Measurements from ENCODE around the gene AADACL2.
"Not testable (repeated sequence)": the region's sequence is repeated elsewhere in the genome, so short reads cannot be mapped to it uniquely, and the experiment has no call there.

AADACL2 gene

GRCh38 chr3:151743855-151744254 is 10.1 kb downstream of the AADACL2 start:
- Mint-ChIP-seq H3K9me3 (no peaks in the 10 kb centered on the region), H3K27me3 (peaks cover 12% of the 10 kb centered on the region), H3K27ac (no peak overlapping the region), H3K4me1 (no peaks in the 10 kb centered on the region), H3K4me3 (no peak overlapping the region), H3K36me3 (no peaks in the 10 kb centered on the region)

GRCh38 chr3:151750181-151750580 is 16.5 kb downstream of the AADACL2 start:
- Mint-ChIP-seq H3K9me3 (no peaks in the 10 kb centered on the region), H3K4me3 (no peak overlapping the region), H3K27me3 (peaks cover 14% of the 10 kb centered on the region), H3K4me1 (no peaks in the 10 kb centered on the region), H3K27ac (no peak overlapping the region), H3K36me3 (no peaks in the 10 kb centered on the region)

- Mint-ChIP-seq H3K36me3 (no peaks in the 10 kb centered on the region), H3K4me1 (no peaks in the 10 kb centered on the region), H3K4me3 (no peak overlapping the region), H3K27me3 (peaks cover 14% of the 10 kb centered on the region), H3K27ac (no peak overlapping the region), H3K9me3 (no peaks in the 10 kb centered on the region)
Measured at GRCh38 chr3:151750678-151751077, 17.0 kb downstream of the AADACL2 start.

GRCh38 chr3:151751161-151751560 is 17.4 kb downstream of the AADACL2 start:
- Mint-ChIP-seq H3K9me3 (no peaks in the 10 kb centered on the region), H3K4me3 (no peak overlapping the region), H3K36me3 (no peaks in the 10 kb centered on the region), H3K27ac (no peak overlapping the region), H3K4me1 (no peaks in the 10 kb centered on the region), H3K27me3 (peaks cover 14% of the 10 kb centered on the region)

- Mint-ChIP-seq H3K9me3 (no peaks in the 10 kb centered on the region), H3K27me3 (peaks cover 7% of the 10 kb centered on the region), H3K27ac (no peak overlapping the region), H3K36me3 (no peaks in the 10 kb centered on the region), H3K4me3 (no peak overlapping the region), H3K4me1 (no peaks in the 10 kb centered on the region)
Measured at GRCh38 chr3:151753846-151754245, 20.1 kb downstream of the AADACL2 start.

- Mint-ChIP-seq H3K4me3 (no peak overlapping the region), H3K4me1 (no peaks in the 10 kb centered on the region), H3K27me3 (no peaks in the 10 kb centered on the region), H3K27ac (no peak overlapping the region), H3K36me3 (no peaks in the 10 kb centered on the region), H3K9me3 (no peaks in the 10 kb centered on the region)
Measured at GRCh38 chr3:151761581-151761980, 27.9 kb downstream of the AADACL2 start.

DNA sequence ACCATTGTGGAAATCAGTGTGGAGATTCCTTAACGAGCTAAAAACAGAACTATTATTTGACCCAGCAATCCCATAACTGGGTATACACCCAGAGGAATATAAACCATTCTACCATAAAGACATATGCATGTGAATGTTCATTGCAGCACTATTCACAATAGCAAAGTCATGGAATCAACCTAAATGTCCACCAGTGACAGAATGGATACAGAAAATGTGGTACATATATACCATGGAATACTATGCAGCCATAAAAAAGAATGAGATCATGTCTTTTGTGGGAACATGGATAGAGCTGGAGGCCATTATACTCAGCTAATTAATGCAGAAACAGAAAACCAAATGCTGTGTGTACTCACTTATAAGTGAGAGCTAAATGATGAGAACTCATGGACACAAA is 31.0 kb downstream of the AADACL2 start:
- not testable (repeated sequence) for H3K36me3 Mint-ChIP-seq, H3K27me3 Mint-ChIP-seq, H3K9me3 Mint-ChIP-seq, H3K4me1 Mint-ChIP-seq, H3K4me3 Mint-ChIP-seq, H3K27ac Mint-ChIP-seq

GRCh38 chr3:151765685-151766084 is 32.0 kb downstream of the AADACL2 start:
- Mint-ChIP-seq H3K27me3 (peaks cover 3% of the 10 kb centered on the region), H3K27ac (no peak overlapping the region), H3K36me3 (no peaks in the 10 kb centered on the region), H3K4me3 (no peak overlapping the region), H3K4me1 (no peaks in the 10 kb centered on the region), H3K9me3 (no peaks in the 10 kb centered on the region)

GRCh38 chr3:151766454-151766853 is 32.7 kb downstream of the AADACL2 start:
- no peaks in the 10 kb centered on the region for H3K36me3 Mint-ChIP-seq

GRCh38 chr3:151768393-151768930 is 34.7 kb downstream of the AADACL2 start:
- no peaks in the 10 kb centered on the region for H3K4me1 Mint-ChIP-seq
- H3K27me3 Mint-ChIP-seq = peaks cover 5% of the 10 kb centered on the region
- no peak overlapping the region for H3K27ac Mint-ChIP-seq
- H3K9me3 Mint-ChIP-seq = no peaks in the 10 kb centered on the region
- no peak overlapping the region for H3K4me3 Mint-ChIP-seq
- no peaks in the 10 kb centered on the region for H3K36me3 Mint-ChIP-seq

More at GRCh38 chr3:151766454-151766853, 32.7 kb downstream of the AADACL2 start:
- Mint-ChIP-seq H3K4me3 (no peak overlapping the region), H3K9me3 (no peaks in the 10 kb centered on the region), H3K27ac (no peak overlapping the region), H3K4me1 (no peaks in the 10 kb centered on the region), H3K27me3 (peaks cover 3% of the 10 kb centered on the region)

GRCh38 chr3:151769175-151769574 is 35.4 kb downstream of the AADACL2 start:
- Mint-ChIP-seq H3K4me3 (no peak overlapping the region), H3K36me3 (no peaks in the 10 kb centered on the region), H3K9me3 (no peaks in the 10 kb centered on the region), H3K4me1 (no peaks in the 10 kb centered on the region), H3K27me3 (peaks cover 5% of the 10 kb centered on the region), H3K27ac (no peak overlapping the region)

- H3K9me3 Mint-ChIP-seq = no peaks in the 10 kb centered on the region
Measured at GRCh38 chr3:151770956-151771355, 37.2 kb downstream of the AADACL2 start.

DNA sequence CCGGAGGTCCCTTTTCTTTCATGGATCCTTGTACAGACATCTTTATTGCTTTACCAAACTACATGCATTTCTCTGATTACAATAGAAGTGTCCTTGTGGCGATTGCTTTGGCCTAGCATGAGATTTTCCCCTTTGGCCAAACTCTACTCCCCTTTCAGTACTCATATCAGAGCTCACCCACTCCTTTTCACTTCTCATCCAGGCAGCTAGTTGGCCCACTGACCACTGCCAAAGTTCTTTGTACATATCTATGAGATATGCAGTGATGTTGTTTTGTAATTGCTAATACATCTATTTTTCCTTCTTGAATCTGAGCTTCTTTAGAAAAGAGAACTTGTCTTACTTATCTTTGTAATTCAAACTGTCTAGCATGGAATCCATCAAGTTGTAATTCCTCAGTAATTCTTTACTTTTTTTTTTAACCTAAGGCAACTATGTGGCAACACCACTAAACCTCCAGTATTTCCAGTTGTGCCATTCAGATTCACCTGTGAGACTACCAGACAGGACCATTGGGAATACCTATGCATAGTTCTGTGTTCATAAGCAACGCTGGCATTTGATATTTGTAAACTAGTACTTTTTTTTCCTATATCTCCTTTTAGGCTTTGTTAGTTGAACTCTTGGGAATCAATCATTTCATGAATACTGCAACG is 39.2 kb downstream of the AADACL2 start:
- Mint-ChIP-seq H3K4me3 (no peak overlapping the region), H3K9me3 (no peaks in the 10 kb centered on the region), H3K27me3 (peaks cover 2% of the 10 kb centered on the region), H3K4me1 (no peaks in the 10 kb centered on the region), H3K36me3 (no peaks in the 10 kb centered on the region), H3K27ac (no peak overlapping the region)

More at GRCh38 chr3:151770956-151771355, 37.2 kb downstream of the AADACL2 start:
- Mint-ChIP-seq H3K4me3 (no peak overlapping the region), H3K27me3 (peaks cover 5% of the 10 kb centered on the region), H3K36me3 (no peaks in the 10 kb centered on the region), H3K27ac (no peak overlapping the region), H3K4me1 (no peaks in the 10 kb centered on the region)

DNA sequence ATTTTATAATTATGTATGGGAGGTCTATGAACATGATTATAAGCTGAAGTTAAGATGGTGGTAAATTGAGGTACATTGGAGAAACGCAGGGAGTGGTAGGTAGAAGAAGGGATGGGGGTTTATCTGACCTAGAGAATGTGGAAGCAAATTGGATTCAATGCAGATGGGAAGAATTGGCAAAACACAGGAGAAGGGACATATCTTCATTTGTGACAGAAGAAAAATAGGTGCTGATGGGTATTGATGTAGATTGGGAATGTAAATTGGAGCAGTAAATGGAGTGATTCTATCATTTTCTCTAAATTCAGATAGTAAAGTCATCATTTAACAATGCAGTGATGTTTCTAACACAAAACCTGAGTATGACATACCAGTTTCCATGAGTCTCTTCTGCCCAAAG is 40.5 kb downstream of the AADACL2 start:
- Mint-ChIP-seq H3K27ac (no peak overlapping the region), H3K9me3 (no peaks in the 10 kb centered on the region), H3K4me3 (no peak overlapping the region), H3K27me3 (peaks cover 6% of the 10 kb centered on the region), H3K4me1 (no peaks in the 10 kb centered on the region), H3K36me3 (no peaks in the 10 kb centered on the region)

GRCh38 chr3:151774910-151775309 is 41.2 kb downstream of the AADACL2 start:
- no peaks in the 10 kb centered on the region for H3K36me3 Mint-ChIP-seq

DNA sequence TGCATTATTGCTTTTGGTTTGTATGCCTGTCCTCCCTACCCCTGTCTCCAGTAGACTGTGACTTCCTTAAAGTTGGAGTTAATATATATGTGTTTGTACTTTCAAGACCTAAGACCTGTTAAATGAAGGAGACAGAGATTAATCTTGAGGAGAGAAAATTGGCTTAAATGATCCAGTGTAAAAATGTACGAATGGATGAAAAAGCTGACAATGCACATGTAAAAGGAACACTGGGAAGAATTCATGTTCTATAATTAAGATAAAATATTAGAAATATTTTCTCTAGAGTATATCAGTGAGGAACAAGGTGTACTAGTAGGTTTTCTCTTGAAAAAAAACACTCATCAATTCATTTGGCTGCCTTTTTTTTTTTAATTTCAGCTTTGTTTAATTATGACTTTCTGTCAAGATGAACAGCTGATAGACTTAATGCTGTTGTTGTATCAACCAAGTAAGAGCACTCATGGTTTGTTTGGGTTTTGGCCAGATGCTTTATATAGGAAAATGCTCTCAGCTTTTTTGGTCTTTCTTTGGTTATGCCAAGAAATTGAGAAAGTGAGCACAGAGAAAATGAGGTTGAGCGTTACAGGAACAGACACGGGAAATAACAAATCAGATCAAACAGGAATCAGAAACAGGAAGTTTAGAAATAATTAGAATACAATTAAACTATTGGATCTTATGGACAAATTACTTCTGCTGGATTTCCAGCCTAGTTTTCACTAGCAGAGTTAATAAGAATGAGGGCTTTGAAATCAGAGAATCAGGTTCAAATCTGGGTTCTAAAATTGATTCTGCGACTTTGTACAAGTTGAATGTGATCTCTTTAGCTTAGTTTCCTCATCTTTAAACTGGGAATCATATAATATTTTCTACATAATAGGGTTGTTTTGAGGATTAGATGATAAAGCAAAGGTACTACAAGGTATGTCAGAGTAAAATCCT is 41.9 kb downstream of the AADACL2 start:
- no peak overlapping the region for H3K4me3 Mint-ChIP-seq
- H3K4me1 Mint-ChIP-seq = no peaks in the 10 kb centered on the region
- H3K27ac Mint-ChIP-seq = no peak overlapping the region
- H3K36me3 Mint-ChIP-seq = no peaks in the 10 kb centered on the region
- H3K27me3 Mint-ChIP-seq = peaks cover 6% of the 10 kb centered on the region
- no peaks in the 10 kb centered on the region for H3K9me3 Mint-ChIP-seq

More at GRCh38 chr3:151774910-151775309, 41.2 kb downstream of the AADACL2 start:
- no peak overlapping the region for H3K27ac Mint-ChIP-seq
- H3K4me1 Mint-ChIP-seq = no peaks in the 10 kb centered on the region
- no peak overlapping the region for H3K4me3 Mint-ChIP-seq
- H3K27me3 Mint-ChIP-seq = peaks cover 6% of the 10 kb centered on the region
- no peaks in the 10 kb centered on the region for H3K9me3 Mint-ChIP-seq

All from activated naive CD4-positive, alpha-beta T cell treated with anti-CD3 and anti-CD28 coated beads, Interleukin-2, amount 50 U/mL, for 24 hours (primary cell).